HEK293T (cell line): ENCODE results near the gene TNFRSF13B.

Experiments used
- ARNT ChIP-seq: fragments of 450-650 bp; IDR thresholded peaks from 2 replicates; pipeline ENCODE4 v1.6.1; 2017; ENCODE audit warnings: mild to moderate bottlenecking
- BHLHE40 ChIP-seq: fragments of 450-650 bp; IDR thresholded peaks from 2 replicates; pipeline ENCODE4 v1.6.1; 2016; ENCODE audit warnings: mild to moderate bottlenecking, moderate library complexity, borderline replicate concordance
- CTBP1 ChIP-seq: fragments of 450-650 bp; IDR thresholded peaks from 2 replicates; pipeline ENCODE4 v1.6.1; 2016; ENCODE audit warnings: borderline replicate concordance
- ELF4 ChIP-seq: fragments of 450-650 bp; IDR thresholded peaks from 2 replicates; pipeline ENCODE4 v1.6.1; 2017; ENCODE audit warnings: antibody characterized with exemption
- FOXA1 ChIP-seq: fragments of 450-650 bp; IDR thresholded peaks from 2 replicates; pipeline ENCODE4 v1.6.1; 2016; ENCODE audit warnings: mild to moderate bottlenecking
- FOXK2 ChIP-seq: fragments of 450-650 bp; IDR thresholded peaks from 2 replicates; pipeline ENCODE4 v1.6.1; 2016; ENCODE audit warnings: mild to moderate bottlenecking
- FOXM1 ChIP-seq: fragments of 450-650 bp; IDR thresholded peaks from 2 replicates; pipeline ENCODE4 v1.6.1; 2017; ENCODE audit warnings: mild to moderate bottlenecking, borderline replicate concordance
- HDGF ChIP-seq: fragments of 450-650 bp; IDR thresholded peaks from 2 replicates; pipeline ENCODE4 v1.6.1; 2017; ENCODE audit warnings: antibody characterized with exemption, borderline replicate concordance
- NFRKB ChIP-seq: fragments of 450-650 bp; IDR thresholded peaks from 2 replicates; pipeline ENCODE4 v1.6.1; 2016; ENCODE audit warnings: mild to moderate bottlenecking, moderate library complexity
- SP1 ChIP-seq: fragments of 450-650 bp; IDR thresholded peaks from 2 replicates; pipeline ENCODE4 v1.6.1; 2017
- TARDBP ChIP-seq: fragments of 450-650 bp; IDR thresholded peaks from 2 replicates; pipeline ENCODE4 v1.6.1; 2016
- TF ChIP-seq, protein P1 (sequence below): fragments of 450-650 bp; IDR thresholded peaks from 2 replicates; pipeline ENCODE4 v1.6.1; 2016

DNA sequence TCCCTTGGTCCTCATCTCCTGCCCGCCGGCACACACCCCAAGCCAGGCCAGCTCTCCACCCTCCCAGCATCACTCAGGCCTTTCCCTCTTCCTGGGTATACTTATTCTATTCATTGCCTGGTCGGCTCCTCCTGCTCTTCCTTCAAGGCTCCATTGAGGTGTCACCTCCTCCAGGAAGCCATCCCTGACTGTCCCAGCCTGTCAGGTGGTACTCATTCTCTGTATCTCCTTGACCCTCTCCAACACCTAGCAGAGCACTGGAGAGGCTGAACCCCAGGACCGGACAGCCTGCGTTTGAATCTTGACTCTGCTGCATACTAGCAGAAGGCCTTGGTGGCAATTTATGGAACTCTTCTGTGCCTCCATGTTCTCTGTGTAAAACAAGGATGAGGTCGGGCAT, 428 bp upstream of the TNFRSF13B start:
- TF ChIP-seq ARNT (no peak), BHLHE40 (no peak), FOXA1 (no peak), CTBP1 (no peak), NFRKB (no peak), FOXM1 (no peak), SP1 (no peak), TARDBP (no peak), ELF4 (no peak), FOXK2 (no peak), HDGF (no peak)
- TF ChIP-seq, protein P1, sequence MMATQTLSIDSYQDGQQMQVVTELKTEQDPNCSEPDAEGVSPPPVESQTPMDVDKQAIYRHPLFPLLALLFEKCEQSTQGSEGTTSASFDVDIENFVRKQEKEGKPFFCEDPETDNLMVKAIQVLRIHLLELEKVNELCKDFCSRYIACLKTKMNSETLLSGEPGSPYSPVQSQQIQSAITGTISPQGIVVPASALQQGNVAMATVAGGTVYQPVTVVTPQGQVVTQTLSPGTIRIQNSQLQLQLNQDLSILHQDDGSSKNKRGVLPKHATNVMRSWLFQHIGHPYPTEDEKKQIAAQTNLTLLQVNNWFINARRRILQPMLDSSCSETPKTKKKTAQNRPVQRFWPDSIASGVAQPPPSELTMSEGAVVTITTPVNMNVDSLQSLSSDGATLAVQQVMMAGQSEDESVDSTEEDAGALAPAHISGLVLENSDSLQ: no peak
